GM20431 (cell line): ENCODE results near the gene TENT4B.

ENCODE experiments used
- in situ Hi-C: fragments of 300-500 bp; cut with MseI, MboI; formaldehyde crosslinking; loops from one replicate; pipeline ENCODE4 v1.15.0; 2020; ENCODE audit warnings: low sequenced_read_pairs; ENCODE audit not compliant: unreplicated experiment

TENT4B gene

DNA sequence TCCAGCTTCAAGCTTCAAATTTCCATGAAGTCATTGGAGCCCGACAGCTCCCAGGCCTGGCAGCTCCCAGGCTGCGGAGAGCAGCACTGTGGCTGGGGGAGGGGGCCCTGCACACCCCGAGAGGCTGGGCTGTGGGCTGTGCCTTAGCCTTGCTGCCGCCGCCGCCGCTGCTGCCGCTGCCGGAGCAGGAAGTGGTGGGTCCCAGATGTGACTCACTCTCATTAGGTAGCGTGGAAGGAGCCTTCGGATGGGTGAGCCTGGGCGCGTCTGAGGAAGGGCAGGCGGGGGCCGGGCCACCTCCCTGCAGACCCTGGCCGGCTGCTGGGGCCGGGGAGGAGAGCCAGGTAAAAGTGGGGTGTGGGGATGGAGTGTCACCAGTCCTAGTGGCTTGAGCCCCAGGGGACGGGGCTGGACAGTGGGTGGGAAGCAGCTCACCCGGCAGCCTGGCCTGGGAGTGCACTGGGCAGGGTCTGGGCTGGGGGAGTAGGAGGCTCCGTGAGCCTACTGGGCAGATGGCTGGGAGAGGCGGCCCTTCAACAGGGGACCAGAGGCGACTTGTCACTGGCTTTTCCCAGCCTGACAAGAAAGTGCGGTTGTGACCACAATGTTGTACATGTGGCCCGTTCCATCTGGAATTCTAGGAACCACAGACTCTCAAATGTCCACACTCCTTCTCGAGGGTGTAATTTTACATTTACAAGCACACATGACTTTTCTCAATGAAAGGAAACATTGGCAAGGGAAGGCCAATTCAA is 113.4 kb downstream of the TENT4B start, which contains the start of gene ADCY7:
ADCY7 (plus strand) TSS at position 215 of the 755 bp plus-strand sequence. CDS start 21,629 bp downstream, outside the sequence.
- in situ Hi-C loops, result no loop called here

DNA sequence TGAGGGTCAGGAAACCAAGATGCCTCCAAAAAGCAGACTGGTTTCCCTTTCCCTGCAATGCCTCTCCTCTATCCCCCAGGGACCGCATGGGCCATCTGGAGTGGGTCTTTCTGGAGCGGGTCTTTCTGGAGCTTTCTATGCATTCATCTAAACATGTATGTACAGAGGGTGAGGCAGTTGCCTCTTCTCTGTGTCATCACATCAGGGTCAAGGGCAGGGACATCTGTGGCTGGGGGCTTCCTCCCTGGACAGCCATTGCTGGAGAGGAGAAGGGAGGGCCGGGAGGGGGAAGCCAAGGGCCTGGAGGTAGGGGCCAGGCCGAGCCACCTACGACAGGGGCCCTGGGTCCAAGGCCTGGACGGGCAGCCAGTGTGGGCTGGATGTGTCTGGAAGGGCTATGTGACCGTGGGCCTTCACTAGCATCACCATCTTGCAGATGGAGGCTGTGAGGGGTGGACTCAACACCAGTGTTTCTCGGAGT is 114.1 kb downstream of the TENT4B start:
- in situ Hi-C loops, result no loop called here

DNA sequence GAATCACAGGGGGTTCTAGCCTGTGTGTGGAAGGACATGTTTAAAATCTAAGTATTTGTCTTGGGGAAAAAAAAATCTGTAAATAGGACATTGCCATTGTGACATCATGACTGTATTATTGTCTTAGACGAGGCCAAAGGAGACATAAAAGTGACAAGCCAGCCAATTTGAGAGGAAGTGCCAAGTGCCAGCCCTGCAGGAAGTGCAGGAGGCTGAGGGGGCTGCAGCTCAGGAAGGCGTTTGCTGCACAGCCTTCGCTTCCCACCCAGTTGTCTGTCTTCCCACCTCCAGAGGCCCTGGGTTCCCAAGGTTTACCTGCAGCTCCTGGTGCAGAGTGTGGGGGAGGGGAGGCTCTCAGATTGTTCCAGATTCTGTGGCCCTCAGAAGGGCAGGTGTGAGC is 114.5 kb downstream of the TENT4B start:
- in situ Hi-C loops, result no loop called here

DNA sequence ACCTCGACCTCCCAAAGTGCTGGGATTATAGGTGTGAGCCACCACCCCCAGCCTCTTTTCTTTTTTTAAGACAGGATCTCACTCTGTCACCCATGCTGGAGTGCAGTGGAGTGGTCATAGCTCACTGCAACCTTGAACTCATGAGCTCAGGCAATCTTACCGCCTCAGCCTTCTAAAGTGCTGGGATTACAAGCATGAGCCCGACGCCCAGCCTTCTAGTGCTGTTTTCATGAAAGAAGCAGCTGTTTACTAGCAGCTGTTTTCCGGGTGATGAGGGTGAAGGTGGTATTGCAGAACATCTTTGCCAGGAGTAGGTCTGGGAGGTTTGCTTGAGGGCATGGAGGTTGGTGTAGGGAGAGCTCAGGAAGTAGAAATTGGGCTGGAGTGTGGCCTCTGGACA is 115.2 kb downstream of the TENT4B start:
- in situ Hi-C loops, result no loop called here

DNA sequence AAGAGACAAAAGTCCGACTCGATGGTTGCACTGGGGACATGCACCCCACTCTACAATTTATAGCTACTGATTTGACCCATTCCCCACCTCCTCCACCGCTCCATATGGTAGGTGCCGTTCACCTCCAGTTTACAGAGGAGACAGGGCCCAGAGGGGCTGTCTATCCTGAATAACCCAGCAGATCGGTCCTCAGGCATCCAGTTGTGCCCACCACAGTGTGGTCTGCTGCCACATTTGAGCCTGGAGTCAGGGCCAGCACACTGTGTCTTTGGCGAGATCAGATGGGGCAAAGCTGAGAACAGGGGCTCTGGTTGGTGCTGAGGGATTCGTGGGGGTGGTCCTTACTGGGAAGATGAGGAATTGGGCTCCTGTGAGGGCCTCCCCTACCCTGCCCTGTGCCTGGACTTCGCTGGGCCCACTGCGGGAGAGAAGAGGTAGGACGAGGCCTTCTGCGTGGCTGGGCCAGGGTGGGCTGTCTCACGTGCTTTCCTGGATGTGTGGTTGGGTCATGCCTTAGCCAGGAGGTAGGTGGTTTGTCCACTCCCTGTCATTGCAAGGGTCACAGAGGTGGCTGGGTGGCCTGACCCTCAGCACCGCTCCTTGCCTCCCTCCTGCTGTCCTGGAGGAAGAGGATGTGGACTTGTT is 116.1 kb downstream of the TENT4B start:
- in situ Hi-C loops, result no loop called here

DNA sequence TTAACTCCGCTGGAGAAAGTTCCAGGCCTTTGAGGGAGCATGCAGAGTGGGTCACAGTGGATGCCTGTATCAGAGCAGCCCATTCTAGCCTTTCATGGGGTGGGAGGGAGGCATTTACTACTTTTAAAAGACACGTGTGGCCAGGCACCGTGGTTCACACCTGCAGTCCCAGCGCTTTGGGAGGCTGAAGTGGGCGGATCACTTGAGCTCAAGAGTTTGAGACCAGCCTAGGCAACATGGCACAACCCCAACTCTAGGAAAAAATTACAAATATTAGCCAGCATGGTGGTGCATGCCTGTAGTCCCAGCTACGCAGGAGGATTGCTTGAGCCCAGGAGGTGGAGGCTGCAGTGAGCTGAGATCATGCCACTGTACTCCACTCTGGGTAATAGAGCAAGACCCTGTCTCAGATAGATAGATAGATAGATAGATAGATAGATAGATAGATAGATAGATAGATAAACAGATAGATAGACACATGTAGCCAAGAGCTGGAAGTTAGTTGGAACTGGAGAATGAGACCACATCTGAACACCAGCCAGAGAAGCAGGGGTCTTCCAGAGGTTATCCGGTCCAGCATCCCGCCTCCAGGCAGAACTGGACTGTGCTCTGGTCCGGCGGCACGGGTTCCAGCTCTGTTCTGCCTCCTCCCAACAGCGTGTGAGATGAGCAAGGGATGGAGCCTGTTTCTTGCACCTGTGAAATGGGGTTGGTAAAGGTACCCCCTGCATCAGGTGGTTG is 116.8 kb downstream of the TENT4B start:
- in situ Hi-C loops, result no loop called here

DNA sequence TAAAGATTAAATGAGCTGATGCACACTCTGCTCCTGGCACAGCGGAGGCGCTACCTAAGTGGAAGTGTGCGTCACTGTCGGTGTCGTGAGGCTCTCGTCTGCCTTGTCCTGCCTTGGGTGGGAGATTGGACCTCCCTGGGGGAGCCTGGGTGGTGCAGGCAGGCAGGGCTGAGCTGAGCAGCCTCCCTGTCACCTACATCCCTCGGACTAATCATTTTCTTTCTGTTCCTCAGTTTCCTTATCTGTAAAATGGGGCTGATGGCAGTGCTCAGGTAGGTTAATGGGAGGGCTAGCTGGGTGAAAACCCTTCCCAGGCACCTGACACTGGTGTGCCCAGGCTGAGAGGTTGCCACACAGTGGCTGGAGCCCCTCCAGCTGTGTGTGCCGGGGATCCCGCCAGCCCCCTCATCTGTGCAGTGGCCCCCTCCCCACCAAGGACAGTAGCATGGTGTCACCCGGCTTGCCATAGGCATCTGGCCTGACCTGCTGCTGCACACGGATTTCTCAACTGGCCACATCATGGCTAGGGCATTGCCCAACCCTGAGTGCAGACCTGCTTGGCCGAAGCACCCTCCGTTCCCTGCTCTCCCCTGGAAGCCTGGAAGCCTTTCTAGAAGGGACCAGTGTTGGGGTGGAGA is 117.5 kb downstream of the TENT4B start:
- in situ Hi-C loops, result no loop called here

DNA sequence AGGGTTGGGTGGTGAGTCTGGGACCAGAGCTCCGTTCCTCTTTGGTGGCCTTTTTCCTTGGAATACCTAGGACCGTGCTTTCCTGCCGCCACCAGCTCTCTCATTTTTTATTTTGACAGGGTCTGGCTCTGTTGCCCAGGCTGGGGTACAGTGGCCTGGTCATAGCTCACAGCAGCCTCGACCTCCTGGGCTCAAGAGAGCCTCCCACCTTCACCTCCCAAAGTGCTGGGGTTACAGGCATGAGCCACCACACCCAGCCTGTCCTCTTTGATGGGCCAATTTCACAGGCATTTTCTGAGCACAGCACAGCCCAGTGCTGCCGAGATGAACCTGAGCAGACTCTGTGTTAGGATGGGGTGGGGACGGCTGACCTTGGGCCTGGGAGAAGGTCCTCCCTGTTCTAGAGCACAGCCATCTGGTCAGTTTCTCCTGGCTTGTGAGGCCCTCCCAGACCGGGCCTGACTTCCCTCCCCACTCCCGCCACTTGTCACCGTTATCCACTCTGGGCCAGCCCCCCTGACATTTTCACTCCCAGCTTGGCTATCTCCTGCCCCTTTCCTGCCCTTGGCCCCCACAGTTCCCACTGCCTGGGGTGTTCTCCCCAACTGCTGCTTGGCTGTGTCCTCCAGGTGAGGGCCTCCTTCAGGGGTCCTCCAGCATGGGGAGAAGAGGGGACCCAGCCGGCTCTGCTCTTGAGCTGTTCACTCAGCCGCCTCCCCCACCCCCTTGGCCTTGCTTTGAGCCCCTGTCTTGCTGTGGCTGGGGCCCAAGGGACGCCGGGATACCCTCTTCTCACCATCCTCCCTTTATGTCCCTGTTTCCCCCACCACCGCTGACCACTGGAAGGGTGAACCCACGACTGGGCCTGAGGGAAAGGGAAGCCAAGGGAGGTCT is 118.3 kb downstream of the TENT4B start:
- in situ Hi-C loops, result no loop called here

DNA sequence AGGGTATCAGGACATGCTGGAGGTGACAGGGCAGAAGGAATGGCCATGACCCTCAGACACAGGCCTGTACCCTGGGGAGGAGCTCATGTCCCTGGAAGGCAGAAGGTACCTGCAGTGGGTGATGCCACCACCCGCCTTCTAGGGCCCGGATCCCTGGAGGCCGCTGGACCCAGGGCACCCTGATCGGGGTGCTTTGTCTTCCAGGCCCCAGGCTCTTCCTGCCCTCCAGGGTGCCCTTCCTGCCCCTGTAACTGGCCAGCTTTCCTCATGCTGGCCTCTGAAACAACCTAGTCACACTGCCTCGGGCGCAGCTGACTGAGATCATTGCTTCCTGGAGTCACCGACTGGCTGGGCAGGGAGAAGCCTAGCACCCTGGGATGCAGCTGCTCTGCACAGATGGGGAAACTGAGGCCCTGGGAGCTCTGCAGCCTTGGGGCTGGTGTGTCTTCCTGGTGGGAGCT is 119.0 kb downstream of the TENT4B start:
- in situ Hi-C loops, result no loop called here

DNA sequence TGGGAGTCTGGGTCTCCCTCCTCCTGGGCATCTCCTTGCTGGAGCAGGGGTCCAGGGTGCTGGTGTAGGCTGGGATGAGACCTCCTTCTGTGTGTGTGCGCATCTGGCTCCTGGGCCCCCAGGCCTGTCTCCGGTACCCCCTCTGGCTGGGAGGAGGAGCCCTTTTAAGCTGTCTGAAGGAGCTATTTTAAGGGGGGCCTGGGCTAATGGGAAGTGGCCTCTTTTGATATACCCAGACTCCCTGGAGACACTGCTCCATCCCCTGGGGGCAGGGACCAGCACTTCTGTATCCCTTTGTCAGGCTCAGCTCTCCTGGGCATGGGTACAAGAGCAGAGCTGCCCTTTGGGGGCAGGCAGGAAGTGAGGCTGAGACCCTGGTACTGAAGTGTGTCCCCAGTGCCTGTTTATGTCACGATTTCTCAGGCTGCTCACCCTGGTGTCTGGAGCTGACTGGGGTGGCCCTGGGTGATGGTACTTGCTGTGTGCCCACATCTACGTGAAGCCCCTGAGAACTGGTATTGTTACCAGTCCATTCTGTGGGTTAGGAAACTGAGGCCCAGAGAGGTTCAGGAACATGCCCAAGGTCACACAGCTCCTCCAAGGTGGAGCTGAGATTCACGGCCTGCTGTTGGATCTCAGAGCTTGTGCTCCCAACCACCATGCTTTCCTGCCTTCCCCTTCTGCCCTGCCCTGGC is 119.7 kb downstream of the TENT4B start:
- in situ Hi-C loops, result no loop called here

DNA sequence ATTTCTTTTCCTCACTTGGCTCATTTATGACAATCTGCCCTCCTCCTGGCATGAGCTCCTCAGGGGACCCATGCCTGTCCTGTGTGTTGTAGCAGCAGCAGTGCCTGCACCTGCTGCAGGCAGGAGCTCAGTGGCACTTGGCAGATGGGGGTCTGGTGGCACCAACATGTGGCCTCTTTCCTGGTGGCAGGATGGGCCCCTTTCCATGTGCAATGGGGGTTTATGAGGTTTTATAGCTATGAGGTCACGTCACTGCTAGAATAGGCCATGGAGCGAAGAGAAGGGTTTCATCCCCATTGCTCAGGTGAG is 120.2 kb downstream of the TENT4B start:
- in situ Hi-C loops, result no loop called here

DNA sequence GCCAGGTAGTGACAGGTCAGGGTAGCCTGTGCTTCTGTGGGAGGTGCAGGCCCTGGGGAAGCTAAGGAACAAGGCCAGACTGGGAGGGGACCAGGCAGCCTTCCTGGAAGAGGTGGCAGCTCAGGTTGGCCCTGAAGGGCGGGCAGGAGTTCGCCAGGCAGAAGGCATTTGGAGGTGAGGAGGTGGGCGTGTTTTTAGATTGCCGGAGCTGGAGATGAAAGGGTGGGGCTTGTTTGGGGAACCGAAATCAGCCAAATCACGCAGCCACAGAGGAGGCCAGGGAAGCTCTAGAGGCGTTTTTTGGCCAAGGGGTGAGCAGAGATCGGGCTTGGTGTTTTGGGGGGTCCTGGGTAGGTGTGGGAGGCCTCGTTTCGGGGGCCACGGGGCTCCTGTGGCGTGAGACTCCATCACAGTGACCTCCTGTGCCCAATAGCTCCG is 120.8 kb downstream of the TENT4B start:
- in situ Hi-C loops, result no loop called here

DNA sequence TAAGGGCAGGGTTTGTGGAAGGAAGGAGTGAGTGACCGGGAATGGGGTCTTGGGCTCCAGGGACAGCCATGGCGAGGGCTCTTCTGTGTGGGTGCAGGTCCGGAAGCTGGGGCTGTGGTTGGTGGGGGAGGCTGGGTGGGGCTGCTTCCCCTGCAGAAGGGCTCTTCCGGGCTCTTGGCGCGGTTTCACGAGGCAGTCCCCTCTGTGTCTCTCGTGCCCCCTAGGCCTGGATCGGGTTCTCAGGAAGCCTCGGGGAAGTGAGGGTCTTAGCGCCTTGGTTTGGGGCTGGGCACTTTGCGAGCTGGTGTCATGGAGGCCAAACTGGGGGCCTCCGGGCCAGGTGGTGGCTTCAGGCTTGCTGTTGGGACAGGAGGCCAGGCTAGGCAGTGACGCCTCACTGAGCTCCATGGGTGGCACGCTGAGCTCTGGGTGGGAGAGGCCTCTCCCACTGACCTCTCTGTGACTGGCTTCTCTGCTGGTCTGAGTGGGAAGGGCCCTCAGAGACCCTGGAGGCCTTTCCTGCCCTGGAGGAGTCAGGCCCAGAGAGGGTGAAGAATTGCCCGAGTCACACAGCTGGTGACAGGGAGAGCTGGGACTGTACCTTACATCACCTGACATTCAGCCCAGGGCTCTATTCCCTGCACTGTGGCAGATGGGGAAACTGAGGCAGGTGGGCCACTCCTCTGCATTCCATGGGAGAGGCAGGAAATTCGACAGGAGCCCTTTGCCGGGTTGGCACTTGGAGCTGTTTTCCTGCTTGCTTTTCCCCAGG is 121.4 kb downstream of the TENT4B start:
- in situ Hi-C loops, result no loop called here

DNA sequence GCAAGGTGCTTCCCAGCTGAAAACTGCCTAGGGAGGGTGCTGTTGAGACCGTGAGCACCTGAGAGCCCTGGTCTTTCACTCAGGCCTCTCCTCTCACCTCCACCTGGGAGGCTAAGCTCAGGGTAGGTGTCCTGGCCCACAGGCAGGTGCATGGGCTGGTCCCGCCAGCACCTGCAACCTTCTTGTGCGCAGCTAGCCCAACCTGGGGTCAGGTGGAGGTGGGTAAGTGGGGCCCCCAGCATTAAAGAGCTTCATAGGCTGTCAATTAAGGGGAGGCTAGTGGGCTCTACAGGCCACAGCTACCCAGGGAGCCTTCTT is 122.0 kb downstream of the TENT4B start:
- in situ Hi-C loops, result no loop called here

DNA sequence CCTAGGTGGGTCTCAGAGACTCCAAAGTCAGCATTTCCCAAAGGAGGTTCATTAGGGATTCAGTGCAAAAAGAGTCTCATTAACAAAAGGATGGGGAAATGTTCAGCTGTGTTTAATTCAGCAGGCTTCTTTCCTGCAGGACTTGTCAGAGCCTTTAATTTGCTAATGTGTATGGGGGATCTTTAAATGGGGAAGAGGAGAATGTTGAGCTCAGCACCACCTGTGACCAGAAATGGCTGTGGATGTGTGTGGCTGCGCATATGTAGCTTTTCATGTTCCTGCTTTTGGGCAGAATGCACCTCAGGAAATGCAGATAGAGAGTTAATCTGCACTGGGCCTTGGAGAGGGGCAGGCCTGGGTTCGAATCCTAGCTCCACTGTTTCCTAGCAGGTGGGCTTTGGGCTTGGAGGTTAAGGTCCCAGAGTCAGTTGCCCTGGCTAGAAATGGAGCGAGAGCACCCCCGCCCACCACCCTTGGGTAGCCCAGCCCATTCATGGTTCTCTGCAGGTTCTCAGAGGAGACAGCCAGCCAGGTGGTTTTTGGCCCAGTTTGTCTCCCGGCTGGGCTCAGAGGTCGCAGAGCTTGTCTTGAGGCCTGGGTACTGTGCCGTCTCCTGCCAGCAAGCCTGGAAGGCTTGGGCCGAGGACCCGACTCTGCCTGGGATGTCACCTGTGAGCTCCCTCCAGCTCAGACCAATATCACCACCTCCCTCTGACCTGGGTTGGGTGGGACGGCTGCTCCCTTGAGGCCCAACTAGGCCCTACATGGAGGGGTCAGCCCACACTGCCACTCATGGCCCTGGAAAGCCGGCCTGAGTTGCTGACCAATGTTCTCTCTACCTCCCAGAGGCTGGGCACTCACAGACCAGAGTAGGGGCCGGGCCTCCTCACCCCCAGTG is 122.6 kb downstream of the TENT4B start:
- in situ Hi-C loops, result no loop called here

DNA sequence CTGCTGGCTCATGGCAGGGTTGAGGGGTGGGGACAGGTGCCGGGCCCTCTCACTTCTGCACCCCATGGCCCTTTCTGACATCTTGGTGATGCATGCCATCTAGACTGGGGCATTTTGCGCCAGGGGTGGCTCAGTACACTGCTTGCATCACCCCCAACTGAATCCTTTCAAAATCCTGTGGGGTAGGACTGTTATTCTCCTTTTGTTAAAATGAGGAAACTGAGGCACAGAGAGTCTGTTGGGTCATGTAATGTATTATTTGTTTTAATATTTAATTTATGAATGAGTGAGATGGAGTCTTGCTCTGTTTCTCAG is 123.2 kb downstream of the TENT4B start:
- in situ Hi-C loops, result no loop called here

DNA sequence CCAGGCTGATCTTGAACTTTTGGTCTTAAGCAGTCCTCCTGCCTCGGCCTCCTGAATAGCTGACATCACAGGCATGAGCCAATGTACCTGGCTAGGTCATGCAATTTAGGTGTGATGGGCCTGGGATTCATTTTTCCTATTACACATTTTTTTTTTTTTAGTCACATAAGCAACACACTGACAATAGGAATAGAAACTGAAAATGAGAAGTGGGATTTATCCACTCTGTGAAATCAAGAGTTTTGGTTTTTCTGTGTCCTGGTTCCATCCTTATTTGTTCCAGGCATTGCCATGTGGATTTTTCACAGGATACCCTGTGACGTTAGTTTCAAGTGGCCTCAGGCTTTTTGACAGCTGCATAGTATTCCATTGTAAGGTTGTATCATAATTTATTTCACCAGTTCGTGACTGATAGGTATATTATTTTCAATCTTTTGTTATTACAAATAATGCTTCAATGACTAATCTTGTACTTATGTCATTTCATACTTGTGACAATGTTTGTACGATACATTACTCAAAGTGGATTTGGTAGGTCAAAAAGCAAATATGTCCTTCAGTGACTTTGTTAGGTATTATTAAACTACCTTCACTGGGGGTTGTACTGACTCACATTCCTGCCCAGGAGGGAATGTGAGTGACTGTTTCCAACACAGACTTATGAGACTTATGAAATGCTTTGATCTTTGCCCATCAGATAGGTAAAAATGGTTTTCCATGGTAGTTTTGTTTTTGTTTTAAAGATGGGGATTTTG is 123.9 kb downstream of the TENT4B start:
- in situ Hi-C loops, result no loop called here
